ENCODE measurements around the gene ABCB1.

Gene ABCB1

DNA sequence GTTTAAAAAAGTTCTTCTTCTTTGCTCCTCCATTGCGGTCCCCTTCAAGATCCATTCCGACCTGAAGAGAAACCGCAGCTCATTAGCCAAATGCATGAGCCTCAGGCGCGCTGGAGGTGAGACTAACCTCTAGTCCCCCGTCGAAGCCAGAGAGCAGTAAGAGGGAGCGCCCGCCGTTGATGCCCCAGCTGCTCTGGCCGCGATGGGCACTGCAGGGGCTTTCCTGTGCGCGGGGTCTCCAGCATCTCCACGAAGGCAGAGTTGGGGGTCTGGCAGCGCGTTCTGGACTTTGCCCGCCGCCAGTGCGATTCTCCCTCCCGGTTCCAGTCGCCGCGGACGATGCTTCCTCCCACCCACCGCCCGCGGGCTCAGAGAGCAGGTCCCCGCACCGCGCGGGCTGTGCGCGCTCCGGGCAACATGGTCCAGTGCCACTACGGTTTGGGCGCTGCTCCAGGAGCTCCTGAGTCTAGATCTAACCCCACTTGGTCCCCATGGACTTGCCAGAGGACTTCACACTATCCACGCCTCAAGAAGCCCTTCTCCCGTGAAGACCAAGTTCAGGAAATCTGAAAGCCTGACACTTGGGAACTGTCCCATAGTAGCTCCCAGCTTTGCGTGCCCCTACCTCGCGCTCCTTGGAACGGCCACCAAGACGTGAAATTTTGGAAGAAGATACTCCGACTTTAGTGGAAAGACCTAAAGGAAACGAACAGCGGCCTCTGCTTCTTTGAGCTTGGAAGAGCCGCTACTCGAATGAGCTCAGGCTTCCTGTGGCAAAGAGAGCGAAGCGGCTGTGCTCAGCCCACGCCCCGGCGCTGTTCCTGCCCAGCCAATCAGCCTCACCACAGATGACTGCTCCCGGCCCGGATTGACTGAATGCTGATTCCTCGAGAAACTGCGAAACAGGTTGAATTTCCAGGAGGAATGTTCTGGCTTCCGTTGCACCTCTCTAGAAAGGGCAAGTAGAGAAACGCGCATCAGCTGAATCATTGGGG is at the start of gene ABCB1:
TSS of gene ABCB1 (minus strand) at position 755 of the 995 bp plus-strand sequence. CDS start at position 55, 700 bp downstream.
- DNase-seq, result peak; percentile 51

DNA sequence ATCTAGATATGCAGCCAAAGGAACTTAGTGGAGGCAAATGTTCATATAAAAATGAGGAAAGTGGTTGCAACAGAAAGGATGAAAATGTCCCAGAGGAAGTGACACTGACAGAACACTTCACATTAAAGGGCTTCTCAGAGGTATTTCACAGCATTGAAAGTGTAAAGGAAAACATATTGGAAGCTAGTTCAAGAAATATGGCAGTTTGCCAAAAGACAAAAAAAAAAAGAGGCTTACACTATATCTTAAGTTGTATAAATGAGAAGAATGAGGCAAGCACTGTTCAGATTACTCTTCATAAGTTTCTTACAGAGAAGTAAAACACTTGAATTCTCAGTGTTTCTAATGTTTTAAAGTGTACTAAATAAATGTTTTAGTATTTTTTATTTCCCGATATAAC is 47.6 kb upstream of the ABCB1 start:
- DNase-seq, result no peak

DNA sequence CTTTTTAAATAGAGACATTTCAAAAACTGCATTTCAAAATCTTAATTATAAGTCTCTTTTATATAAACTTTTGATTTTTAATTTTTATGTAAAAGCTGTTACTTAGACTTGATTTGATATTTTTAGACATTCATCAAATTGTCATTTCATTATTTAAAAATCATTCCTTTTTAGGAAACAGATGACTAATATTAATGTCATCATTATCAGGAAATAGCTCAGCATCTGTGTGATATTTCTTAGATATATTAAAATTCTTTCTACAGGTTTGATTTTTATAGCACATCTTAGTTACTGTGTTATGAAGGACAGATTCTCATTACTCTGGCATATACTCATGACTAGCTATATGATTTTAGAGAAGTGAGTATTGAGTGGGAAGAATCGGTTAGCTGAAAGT is 44.8 kb upstream of the ABCB1 start:
- no peak for DNase-seq

DNA sequence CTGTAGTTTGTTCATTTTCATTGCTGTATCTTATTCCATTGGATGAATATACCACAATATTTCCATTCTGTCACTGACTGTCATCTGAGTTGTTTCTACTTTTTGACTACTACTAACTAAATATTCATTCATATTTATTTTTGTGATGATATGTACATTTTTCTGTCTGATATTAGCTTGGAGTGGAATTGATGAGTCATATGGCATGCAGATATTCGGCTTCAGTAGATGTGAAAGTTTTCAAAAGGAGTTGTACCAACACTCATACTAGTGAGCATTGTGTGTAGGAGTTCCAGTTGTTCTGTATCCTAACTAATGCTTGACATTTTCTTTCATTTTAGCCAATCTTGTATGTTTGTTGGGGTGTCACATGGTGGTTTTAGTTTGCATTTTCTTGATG is 35.2 kb upstream of the ABCB1 start:
- DNase-seq, result no peak

DNA sequence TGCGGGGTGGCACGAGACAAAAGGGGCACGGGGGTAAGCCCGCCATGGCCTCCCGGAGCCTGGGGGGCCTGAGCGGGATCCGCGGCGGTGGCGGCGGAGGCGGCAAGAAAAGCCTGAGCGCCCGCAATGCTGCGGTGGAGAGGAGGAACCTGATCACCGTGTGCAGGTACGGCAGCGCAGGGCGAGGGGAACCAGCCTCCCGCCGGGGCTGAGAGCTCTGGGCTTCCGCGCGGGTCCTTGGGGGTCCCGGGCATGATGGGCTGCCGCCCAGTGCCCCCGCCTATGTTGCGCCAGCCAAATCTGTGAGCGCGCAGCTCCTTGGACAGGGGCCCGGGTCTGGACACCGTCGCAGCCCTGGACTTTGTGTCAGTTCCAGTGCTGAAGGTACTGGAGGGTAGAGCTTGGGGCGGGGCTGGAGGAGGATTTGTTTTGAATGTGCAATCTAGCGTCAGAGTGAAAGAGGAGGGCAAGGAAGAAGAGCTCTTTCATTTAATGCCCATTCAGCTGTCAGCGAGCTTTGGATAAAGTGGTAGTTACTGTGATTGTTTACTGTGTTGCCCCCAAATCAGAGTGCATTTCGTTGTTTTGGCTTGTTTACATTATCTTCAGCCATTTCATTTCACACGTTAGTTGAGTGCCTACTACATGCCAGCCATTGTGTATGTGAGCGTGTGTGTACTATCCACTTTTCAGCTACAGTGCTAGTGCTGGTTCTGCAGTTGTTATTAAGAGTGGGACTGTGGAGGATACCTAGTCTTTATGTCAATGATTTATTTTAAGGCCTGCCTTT is 28.3 kb upstream of the ABCB1 start:
- DNase-seq, result peak; percentile 24

DNA sequence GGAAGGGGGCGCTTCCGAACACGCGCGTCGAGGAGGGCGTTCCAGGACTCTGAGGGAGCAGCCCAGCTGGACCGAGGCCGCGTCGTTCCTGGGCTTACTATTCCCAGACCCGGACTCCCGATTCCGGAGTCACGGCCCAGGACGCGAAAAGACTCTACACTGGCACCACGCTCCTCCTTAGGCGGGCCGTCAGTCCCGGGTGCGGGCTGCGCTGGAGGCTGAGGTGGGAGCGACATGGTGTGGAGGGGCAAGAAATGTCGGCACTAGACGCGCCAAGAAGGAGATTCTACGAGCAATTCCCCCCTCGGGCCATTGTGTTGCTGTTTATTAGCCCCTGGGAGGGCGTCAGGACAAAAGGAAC is 26.9 kb upstream of the ABCB1 start:
- no peak for DNase-seq

DNA sequence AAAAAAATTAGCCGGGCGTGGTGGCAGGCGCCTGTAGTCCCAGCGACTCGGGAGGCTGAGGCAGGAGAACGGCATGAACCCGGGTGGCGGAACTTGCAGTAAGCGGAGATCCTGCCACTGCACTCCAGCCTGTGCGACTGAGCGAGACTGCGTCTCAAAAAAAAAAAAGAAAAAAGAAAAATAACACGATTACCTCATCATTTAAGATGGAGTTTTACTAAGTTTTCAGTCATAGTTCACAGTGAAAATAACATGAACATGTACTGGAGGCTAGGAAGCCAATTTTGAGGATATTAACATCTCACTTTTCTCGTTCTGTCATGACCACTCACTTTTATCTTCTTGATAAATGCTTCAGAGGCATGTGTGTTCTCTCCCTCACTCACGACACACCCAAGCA is 24.4 kb upstream of the ABCB1 start:
- no peak for DNase-seq

DNA sequence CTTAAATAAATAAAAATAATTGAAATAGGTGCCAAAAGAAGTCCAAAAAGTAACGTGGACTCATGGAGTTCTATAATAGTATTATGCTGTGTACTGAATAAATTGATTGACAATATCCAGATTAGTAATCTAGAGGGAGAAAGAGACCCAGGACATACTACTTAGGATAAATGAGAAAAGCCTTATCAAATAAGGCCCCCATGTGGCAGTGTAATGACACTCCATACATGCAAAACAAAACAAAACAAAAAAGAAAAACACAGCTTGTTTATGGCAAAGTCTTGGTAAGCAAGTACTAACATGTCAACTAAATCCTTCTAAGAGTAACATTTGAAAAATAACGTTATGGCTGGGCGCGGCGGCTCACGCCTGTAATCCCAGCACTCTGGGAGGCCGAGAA is 23.9 kb upstream of the ABCB1 start:
- DNase-seq, result no peak

DNA sequence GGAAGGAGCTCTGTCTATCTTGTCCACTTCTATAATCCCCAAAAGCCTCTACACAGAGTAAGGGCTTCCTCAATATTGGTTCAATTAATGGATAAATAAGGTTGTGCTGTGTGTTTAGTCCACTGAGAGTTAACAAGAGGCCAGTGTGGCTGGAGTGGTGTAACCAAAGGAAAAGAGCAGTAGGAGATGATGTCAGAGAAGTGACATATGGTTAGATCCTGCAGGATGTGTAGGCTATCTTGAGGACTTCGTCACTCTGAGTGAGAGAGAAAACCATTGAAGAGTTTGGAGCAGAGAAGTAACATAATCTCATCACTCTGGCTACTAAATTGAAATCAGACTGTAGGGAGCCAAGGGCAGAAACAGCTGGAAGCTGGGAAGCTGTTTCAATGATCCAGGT is 14.5 kb upstream of the ABCB1 start:
- no peak for DNase-seq

DNA sequence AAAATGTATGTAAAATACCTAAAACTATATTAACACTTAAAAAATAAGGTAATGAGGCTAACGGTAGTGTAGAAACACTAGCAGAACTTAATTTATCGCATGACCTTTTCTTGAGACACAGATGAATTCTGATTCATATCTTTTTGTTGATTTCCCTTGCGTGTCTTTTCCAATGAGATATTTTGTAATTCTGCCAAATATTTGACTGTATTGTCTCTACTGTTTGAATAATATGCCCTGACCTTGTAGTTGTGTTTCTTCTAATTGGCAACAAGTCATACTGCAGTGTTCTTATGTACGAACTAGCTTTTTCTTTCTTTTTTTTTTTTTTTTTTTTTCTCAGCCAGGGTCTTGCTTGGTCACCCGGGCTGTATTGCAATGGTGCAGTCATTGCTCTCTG is 9.2 kb upstream of the ABCB1 start:
- DNase-seq, result no peak

DNA sequence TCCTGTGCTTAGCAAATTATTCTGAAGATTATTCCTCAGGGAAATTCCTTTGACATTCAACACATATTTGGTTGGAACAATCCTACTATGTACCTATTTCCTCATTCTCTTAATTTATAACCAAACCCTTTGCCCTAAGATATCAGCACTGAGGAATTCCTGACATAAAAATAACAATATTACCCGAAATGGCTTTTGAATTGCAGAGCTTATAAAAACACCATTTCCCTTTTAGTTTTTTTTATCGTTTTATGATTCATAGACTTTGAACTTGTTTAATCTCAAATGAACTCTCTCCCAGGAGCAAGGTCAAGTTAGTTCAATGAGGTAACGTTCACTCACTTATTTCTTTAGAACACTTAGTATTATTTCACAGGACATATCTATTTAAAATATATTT is 7.7 kb upstream of the ABCB1 start:
- DNase-seq, result no peak

DNA sequence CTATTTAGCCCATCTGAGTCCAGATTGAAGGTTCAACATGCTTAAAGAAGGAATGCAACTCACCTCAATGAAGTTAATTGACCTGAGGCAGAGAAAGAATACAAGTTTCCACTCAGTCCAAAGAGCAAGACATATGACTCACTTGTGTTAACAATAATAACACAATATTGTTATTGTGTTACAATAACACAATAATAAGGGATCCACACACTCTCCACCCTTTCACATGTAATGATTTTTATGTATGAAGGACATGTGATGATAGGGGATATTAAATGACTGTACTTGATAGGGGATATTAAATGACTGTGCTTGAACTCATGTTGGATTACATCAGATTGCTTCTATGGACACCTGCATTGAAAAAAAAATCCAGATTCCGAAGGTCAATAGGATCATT is 3.6 kb upstream of the ABCB1 start:
- DNase-seq, result no peak

DNA sequence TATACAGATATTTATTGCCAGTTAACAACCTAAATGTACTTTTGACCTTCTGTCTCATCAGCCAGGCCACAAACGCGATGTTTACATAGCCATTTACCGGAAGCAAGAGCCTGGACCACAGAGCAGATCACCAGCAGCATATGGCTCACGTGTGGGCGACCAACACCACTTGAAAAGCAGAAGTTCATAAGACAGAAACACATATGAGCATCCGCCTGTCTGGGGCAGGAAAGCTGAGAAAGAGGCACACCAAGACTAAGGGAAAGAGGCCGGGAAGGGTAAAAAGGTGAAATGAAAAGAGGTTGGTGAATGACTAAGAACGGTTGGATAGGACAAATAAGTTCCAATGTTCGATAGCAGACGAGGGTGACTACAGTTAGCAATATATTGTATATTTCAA is 1.3 kb downstream of the ABCB1 start:
- peak; percentile 39 for DNase-seq

DNA sequence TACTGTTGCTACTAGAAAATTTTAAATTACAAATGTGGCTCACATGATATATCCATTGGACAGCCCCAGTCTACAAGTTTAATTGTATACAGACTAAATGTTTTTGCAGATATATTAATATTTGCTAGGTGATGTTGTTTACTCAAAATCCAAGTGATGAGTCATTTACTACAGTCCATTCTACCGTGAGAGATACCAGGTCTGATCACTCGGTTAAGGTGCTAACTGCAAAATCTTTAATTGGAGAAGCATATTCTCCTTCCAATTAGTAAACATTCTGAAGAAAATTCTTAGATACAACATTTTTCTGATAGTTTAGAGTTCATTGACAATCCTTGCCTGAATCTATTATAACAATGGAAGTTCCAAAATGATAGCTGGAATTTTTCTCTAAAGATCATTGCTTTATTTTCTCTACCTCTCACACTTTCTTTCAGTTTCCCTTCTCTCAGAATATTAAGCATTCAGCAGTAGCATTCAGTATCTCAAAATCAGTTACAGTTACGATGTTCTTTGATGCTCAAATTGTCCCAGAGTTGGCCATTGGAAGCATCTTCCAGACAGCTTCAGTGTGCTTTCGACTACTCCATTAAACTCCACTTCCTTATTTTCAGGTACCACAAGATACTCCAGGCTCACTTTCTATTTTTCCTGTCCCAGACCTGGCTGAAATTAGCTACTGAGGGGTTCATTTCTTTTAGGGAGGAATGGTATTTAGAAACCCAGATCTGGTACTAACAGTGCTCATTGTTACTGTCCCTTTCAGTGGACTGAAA is 2.3 kb downstream of the ABCB1 start:
- no peak for DNase-seq

DNA sequence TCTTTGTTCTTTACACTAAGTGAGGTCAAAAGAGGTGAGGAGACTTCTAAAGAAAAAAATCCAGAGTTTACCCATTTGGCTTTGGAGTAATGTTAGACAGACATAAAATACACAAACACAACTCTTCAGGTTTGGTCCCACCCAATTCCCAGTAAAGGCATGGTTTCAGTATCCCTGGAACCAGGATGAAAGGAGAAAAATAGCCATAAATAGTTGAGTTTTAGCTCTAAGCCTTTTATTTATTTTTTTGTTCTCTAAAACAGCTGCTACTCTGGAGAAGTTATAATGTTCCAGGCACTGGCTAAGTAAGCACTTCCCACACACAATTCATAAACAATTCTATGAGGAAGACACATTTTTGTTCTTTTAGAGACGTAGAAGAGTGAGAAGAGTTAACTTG is 4.0 kb downstream of the ABCB1 start:
- no peak for DNase-seq

DNA sequence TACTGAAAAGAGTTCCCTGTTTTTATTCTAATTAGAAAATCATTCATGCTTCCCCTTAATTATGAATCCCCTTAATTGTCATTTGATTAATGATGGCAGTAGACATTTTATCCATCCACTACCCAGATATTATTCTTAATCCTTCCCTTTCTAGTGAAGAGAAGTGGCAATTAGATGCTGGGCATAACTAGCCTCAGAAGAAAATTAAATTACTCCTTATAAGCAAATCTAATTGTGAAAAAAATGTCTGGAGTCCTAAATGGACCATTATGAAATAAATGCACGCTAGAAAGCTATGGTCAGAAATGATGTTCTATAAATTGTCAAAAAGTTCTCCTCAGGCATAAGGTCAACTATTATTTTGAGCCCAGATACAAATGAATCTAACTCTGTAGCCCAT is 4.5 kb downstream of the ABCB1 start:
- DNase-seq, result no peak

DNA sequence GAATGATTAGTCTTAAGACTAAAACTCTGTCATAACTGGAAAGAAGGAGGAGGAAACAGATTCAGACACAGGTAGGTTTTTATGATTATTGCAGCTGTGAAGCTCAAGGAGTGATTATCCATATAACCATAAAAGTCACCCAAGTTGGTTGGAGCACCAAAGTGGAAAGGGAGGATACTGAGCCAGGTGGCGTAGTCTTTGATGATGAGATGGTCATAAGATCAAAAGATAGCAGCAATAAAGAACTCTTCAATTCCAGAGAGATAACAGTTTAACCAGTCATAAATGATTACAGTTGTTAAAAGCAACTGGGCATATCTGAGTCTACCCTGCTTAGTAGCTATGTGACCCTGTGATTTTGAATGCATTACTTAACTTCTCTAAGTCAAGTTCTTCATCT is 8.4 kb downstream of the ABCB1 start:
- no peak for DNase-seq

DNA sequence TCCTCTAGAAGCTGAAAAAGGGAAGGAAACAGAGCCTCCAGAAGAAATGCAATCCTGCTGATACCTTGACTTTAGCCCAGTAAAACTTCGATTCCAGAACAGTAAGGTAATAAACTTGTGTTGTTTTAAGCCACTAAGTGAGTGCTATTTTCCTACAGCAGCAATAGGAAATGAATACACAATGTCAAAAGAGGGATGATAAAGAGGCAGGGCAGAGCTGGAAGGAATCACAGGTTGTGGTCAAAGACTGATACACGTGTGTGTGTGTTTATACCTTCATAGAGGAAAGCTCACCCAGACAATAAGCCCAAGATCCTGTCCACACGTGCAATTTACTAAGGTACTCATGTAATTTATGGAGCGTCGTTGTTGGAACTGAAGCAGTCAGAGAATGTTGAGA is 9.5 kb downstream of the ABCB1 start:
- DNase-seq, result no peak

DNA sequence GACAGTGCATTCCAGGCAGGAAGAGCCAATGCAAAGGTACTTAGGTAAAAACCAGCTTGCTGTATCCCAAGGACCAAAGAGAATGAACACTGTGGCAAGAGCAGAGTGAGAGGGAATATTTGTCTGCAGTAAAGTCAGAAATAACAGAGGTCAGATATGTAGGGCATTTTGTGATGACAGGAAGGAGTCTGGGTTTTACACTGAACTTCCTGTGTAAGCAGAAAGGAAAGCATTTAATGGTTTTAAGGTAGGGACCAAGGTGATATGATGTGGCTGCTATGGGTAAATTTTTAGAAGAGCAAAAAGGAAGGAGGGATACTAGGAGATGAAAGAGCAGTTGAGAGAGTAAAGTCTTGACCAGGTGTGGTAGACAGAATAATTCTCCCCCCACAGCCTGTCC is 10.1 kb downstream of the ABCB1 start:
- DNase-seq, result no peak

DNA sequence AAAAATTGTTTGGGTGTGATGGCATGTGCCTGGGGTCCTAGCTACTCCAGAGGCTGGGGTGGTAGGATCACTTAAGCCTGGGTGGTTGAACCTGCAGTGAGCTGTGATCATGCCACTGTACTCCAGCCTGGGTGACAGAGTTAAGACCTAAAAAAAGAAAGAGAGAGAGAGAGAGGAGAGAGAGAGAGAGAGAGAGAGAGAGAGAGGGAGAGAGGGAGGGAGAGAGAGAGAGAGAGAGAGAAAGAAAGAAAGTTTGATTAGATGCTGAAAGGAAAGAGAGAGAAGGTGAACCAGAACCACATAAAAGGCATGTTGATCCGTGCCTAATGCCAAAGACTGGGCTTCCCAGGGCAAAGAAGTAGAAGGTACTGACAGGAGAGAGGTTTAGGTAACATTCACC is 11.1 kb downstream of the ABCB1 start:
- DNase-seq, result no peak

DNA sequence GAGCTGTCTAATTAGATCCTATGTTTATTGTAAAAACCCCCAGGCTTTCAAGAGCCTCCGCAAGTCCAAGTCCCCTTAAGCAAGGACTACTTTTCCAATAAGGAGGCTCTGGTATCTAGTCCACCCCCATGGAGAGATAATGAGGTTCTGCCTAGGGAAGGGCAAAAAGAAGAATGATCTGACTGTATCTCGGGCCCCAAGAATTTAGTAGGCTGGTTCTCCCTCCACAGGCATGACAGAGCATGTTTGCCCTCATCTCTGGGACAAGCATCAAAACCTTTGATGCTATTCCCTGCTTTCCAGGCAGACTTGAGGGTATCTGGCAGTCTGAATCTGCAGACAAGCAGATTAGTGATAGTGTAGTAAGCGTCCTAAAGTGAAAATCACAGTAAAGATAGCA is 19.0 kb downstream of the ABCB1 start:
- DNase-seq, result no peak

DNA sequence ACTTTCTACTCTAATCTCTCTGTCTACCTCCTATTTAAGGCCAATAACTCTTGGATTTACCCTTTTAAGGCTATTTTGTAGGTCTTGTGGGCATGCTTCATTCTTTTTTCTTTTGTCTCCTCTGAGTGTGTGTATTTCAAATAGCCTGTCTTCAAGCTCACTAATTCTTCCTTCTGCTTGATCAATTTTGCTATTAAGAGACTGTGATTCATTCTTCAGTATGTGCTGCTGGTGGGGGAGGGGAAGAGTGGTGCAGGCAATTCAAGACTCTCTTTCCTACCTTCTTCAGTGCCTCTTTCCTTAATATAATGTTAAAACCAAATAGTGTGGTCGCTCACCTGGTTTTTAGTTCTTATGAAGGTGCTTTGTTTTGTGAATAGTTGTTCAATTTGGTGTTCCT is 20.0 kb downstream of the ABCB1 start:
- no peak for DNase-seq

DNA sequence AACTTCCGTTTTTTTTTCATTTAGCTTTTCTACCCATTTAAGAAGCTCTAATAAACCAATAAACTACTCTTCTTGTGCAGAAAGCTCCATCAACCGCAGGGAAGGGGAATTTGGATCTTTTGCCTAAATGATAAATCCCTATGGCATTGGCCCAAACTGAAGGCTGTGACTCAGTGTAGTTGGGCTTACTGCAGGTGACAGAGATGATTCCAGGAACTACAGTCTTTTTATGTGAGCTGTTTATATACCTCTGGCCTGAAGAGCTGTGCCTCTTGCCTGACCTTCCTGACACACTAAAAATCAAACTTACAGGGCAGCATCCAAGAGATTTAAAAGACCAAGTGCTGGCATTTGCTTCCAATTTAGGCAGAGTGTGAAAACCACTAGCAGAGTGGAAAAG is 25.2 kb downstream of the ABCB1 start:
- no peak for DNase-seq
